ENCODE measurements around the gene BHMT2. TPM values are rescaled to one million over a fixed set of nuclear protein-coding genes. Genes with fewer than 3 reads are reported as not detected.

Gene BHMT2
- total RNA-seq, 2 donors from 2014 or later: 14.2 to 16.1 TPM

- H3K4me1 ChIP-seq (ENCODE audit: control insufficient read depth in 1 of 2, low read depth in 2 of 2): peaks cover 9 to 23% of the 10 kb centered on the region in 2 donors
- H3K27me3 ChIP-seq (replicated peaks; ENCODE audit: insufficient read depth): peaks cover 8% of the 10 kb centered on the region
- no peaks in the 10 kb centered on the region for H3K9me3 ChIP-seq
- TF ChIP-seq CTCF (IDR thresholded peaks at IDR 0.05): no peak
- H3K27ac ChIP-seq: no peak overlapping the region
- H3K36me3 ChIP-seq: no peaks in the 10 kb centered on the region
- ATAC-seq (ENCODE audit: insufficient number of reproducible peaks, low FRiP score, low read depth) (no peak), DNase-seq (ENCODE audit: low spot score) (no peak)
- H3K4me3 ChIP-seq: peak overlapping the region; percentile 48
Observed at GRCh38 chr5:79108086-79108485, 38.5 kb downstream of the BHMT2 start.

- peaks cover 8% of the 10 kb centered on the region for H3K27me3 ChIP-seq (replicated peaks; ENCODE audit: insufficient read depth)
- H3K4me3 ChIP-seq: no peak overlapping the region
- peaks cover 9 to 23% of the 10 kb centered on the region in 2 donors for H3K4me1 ChIP-seq (ENCODE audit: control insufficient read depth in 1 of 2, low read depth in 2 of 2)
- H3K36me3 ChIP-seq: no peaks in the 10 kb centered on the region
- H3K27ac ChIP-seq: no peak overlapping the region
- TF ChIP-seq CTCF (IDR thresholded peaks at IDR 0.05): no peak
- no peak for ATAC-seq (ENCODE audit: insufficient number of reproducible peaks, low FRiP score, low read depth)
- no peak for DNase-seq (ENCODE audit: low spot score)
- no peaks in the 10 kb centered on the region for H3K9me3 ChIP-seq
Observed at GRCh38 chr5:79108792-79109191, 39.2 kb downstream of the BHMT2 start.

GRCh38 chr5:79109527-79110492, 40.2 kb downstream of the BHMT2 start:
- H3K27ac ChIP-seq: no peak overlapping the region
- no peak for TF ChIP-seq CTCF (IDR thresholded peaks at IDR 0.05)
- no peak overlapping the region for H3K4me3 ChIP-seq
- peaks cover 9 to 23% of the 10 kb centered on the region in 2 donors for H3K4me1 ChIP-seq (ENCODE audit: control insufficient read depth in 1 of 2, low read depth in 2 of 2)
- no peaks in the 10 kb centered on the region for H3K36me3 ChIP-seq
- DNase-seq (ENCODE audit: low spot score) (no peak), ATAC-seq (ENCODE audit: insufficient number of reproducible peaks, low FRiP score, low read depth) (no peak)
- peaks cover 8% of the 10 kb centered on the region for H3K27me3 ChIP-seq (replicated peaks; ENCODE audit: insufficient read depth)
- H3K9me3 ChIP-seq: no peaks in the 10 kb centered on the region

GRCh38 chr5:79111387-79111959, 41.9 kb downstream of the BHMT2 start, which contains the start of gene BHMT:
BHMT (plus strand) TSS chr5:79111809; CDS start chr5:79111886, 77 bp downstream.
- Histone ChIP-seq H3K4me1 (ENCODE audit: control insufficient read depth in 1 of 2, low read depth in 2 of 2) (peaks cover 9 to 23% of the 10 kb centered on the region in 2 donors), H3K27me3 (replicated peaks; ENCODE audit: insufficient read depth) (peaks cover 8% of the 10 kb centered on the region), H3K9me3 (no peaks in the 10 kb centered on the region), H3K27ac (no peak within 1 kb of the TSS), H3K36me3 (no peaks in the 10 kb centered on the region), H3K4me3 (no peak within 1 kb of the TSS)
- TF ChIP-seq CTCF (IDR thresholded peaks at IDR 0.05): no peak
- no peak for ATAC-seq (ENCODE audit: insufficient number of reproducible peaks, low FRiP score, low read depth)
- DNase-seq (ENCODE audit: low spot score): no peak
